NCI-H1436 treated with DMSO at 0.1 percent for 48 hours (cell line): ENCODE results near the gene DCD.

Source experiments
- DNase-seq: peaks from one replicate; lab custom pipeline; 2025; lab: John Stamatoyannopoulos, UW

The DCD gene

DNA sequence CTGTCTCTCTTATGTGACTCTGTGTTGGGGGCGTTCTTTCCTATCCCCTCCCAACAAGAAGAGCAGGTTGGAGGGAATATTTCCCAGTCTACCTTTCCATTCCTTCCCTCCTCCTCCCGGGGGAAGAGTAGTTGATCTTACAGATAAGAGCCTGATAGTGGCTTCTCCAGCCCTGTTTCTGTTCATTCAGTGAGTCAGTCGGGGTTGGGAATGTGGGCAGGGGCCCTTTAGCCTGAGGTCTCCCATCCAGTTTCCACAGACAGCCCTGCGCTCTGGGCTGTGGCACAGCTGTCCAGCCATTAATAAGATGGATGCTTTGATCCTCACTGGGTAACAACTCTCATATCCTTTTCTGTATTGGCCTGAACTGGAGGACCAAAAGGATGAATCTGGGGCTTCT lies 41.6 kb downstream of the DCD start:
- DNase-seq = no peak

DNA sequence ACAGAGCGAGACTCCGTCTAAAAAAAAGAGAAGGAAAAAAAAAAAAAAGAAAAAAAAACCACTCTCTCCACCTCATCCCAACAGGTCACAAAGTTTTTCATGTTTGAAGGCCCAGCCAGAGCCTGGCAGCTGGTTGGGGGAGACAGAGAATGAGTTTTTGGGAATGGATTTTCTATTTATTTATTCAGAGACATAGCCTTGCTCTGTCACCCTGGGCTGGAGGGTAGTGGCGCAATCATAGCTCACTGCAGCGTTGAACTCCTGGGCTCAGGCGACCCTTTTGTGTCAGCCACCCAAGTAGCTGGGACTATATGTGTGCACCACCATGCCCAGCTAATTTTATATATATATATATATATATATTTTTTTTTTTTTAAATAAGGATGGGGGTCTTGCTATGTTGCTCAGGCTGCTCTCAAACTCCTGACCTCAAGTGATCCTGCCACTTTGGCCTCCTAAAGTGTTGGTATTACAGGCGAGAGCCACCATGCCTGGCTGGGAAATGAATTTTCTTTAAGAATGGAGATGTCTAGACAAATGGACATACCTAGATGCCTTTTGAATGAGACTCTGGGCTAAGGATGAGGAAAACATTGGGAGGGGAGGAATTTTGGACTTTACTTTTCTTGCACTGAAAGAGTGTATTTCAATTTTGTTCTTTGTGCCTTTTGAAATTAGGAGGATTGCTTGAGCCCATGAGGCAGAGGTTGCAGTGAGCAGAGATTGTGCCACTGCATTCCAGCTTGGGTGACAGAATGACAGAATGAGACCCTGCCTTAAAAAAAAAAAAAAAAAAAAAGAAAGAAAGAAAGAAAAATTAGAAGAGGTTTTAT lies 42.8 kb downstream of the DCD start:
- no peak for DNase-seq

DNA sequence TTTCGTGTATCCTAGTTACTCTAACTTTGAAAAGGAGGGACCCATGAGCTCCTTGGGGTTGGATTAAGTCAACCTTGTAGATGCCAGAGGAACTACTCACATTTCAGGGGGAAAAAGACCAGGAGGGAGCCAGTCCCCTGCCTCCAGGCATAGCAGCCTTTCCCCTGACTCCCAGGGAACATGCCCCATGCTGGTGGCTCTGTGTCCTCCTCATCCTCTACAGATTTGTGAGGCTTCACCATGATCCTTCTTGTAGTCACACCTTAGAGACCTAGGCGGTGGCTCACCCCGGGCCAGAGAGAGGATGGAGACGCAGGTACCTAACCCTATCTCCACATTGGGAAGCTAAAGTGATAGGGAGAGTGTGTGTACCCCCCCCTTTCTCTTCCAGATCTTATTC lies 43.7 kb downstream of the DCD start:
- DNase-seq = no peak

DNA sequence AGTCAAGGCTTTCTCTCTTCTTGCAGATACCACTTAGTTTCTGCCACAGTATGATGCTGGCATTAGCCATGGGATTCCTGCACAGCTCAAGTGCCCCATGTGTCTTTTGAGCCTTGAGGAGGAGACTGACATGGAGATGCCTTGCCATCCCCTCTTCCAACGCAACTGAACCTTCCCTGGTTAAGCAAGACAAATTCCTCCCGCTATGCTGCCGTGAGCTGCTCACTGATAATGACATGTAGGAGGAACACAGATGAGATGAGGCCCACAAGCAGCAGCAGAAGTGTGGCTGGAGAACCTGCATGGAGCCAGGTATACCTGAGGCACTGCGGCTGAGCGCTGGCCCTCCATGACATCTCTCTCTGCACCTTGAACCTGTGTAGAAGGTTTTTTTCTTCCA lies 44.3 kb downstream of the DCD start:
- no peak for DNase-seq

DNA sequence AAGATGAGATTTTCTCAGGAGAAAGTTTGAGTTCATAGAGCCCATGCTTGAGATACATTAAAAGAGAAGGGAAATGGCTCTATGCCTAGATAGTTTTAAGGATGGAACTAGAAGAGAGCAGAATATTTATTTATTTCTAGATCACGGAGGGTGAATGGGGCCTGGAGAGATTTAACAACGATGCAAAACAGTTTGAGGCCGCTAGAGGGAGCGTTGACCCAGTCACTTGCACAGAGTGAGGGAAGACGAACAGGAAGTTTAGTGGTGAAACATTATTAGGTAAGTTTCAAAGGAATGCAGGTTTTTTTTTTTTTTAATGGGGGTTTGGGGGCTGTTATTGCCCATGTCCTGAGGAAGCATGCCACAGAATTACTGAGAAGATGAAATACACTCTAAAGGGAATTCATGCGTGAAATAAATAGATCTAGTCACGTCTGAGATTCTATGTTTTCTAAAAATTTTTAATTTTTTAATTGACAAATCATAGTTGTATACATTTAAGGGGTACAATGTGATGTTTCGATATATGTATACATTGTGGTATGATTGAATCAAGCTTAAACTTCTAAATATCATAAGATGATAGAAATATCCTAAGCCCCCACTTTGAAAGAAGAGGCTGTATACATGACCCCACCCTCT lies 44.9 kb downstream of the DCD start:
- DNase-seq = no peak

DNA sequence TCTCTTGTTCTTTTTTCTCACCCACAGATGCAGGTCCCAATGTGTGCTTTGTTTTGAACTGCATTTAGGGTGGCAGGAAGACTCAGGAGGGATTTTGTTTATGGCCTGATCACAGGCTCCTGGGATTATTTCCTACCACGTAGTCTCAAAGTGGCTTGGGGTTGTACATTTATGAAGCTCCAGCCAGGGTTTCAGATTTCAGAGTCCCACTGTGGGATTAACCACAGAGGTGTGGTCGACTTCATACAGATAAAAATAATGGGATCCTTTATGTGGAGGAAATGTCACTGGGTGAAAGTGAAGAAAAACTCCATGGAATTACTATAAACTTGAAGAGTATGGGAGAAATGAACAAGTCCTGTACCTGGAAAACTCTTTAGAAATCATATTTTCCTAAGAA lies 45.5 kb downstream of the DCD start:
- no peak for DNase-seq

DNA sequence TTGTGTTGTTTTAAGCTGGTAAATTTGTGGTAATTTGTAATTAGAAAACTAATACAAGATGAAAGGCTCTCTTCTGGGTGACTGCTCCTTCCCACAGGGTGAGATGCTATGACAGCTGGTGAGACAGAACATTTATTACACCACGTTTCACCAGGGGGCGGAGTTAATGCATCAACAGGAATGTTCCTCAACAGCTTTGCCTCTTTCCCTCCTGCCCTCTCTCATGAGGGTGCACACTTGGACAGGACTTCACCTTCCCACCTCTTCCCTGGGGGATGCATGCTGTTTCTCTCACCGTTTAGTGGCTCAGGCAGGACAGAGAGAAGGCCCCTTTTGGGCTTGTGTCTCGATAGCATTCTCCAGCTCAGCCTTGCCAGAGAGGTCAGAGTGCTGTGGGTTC lies 46.3 kb downstream of the DCD start:
- DNase-seq = no peak

DNA sequence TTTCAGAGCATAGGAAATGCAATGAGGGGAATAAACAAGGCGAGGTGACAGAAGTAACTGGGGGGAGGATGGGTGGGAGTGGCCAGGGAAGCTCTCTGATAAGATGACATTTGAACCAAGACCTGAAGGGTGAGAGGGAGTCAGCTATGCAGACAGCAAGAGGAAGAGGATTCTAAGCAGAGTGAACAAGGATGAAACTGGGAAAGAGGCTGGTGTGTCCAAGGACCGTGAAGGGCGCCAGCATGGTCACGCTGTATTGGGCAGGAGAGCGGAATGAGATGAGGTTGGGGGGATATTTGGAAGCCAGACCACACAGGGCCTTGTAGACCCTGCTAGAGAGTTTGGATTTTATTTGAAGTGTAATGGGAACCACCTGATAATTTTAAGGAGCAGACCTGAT lies 49.2 kb downstream of the DCD start:
- no peak for DNase-seq

DNA sequence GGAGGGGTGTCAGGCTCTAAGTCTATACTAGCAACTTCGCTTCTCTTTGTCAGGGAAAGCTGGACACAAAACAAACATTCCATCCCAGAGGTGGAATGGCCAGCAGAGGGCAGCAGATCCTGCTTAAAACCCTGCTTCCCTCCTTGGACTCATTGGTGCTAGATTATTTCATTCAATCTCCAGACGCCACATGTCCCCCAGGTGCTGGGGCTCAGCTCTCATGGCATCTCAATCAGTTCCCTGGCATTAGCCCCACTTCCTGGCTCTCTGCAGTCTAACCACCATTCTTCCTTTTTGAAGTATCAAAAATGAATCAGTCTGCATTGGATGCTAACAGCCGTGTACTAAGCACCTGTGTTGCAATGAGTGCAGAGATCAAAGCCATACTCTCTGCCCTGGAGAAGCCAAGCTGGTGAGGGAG lies 51.6 kb downstream of the DCD start:
- no peak for DNase-seq

DNA sequence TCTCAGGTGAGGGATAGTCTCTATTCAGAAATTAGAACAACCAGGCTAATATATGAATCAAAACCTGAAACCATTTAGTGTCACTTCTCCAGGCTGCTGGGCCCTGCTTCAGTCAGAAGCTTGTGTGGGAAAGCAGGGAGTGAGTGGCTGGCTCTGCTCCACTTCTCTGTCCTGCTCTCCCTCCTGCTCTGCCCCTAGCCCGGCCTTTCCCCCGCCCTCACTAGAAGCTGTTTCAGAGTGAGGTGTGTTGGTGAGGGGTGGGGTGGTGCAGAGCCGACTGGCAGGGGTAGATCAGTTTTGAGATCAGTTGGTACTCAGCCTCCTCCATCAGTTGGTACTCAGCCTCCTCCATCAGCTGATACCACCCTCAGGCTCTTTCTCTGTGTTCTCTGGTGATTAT lies 52.7 kb downstream of the DCD start:
- no peak for DNase-seq
